GM23338 (cell line): Measurements from ENCODE around the gene MUS81. TPM values are rescaled to one million over a fixed set of nuclear protein-coding genes. Genes with fewer than 3 reads are reported as not detected.
A peak's percentile ranks its signal among the peaks of the same experiment; 100 is the strongest.

Experiments
- ATAC-seq: fragments of 200-7000 bp; cut with Tn5 transposase; 3 replicates; pipeline ENCODE4 v1.9.1; 2020
- DNase-seq: peaks from one replicate; pipeline ENCODE4 v3.0.0-alpha.2; 2015; ENCODE audit warnings: low spot score
- H2AFZ ChIP-seq: fragments of 200-600 bp; sonication (generic); 2 replicates; pipeline ENCODE4 v1.8.0; 2016; ENCODE audit warnings: antibody characterized with exemption, mild to moderate bottlenecking, moderate library complexity
- H3F3A ChIP-seq: fragments of 200-600 bp; sonication (generic); replicated peaks from 2 replicates; pipeline ENCODE4 v1.8.0; 2017; ENCODE audit warnings: antibody characterized with exemption, mixed run types, low read depth
- H3K27ac ChIP-seq: fragments of 200-600 bp; sonication (generic); 2 replicates; pipeline ENCODE4 v1.6.1; 2016; ENCODE audit warnings: low read depth
- H3K27me3 ChIP-seq: fragments of 200-600 bp; sonication (generic); 2 replicates; pipeline ENCODE4 v1.8.0; 2016; ENCODE audit warnings: mild to moderate bottlenecking, mixed run types, moderate library complexity; ENCODE audit not compliant: insufficient read depth
- H3K36me3 ChIP-seq: fragments of 200-600 bp; sonication (generic); 2 replicates; pipeline ENCODE4 v1.8.0; 2016; ENCODE audit warnings: mild to moderate bottlenecking; ENCODE audit not compliant: insufficient read depth
- H3K4me1 ChIP-seq: fragments of 200-600 bp; sonication (generic); 2 replicates; pipeline ENCODE4 v1.8.0; 2016; ENCODE audit warnings: mild to moderate bottlenecking, moderate library complexity; ENCODE audit not compliant: insufficient read depth
- H3K4me2 ChIP-seq: fragments of 200-600 bp; sonication (generic); 2 replicates; pipeline ENCODE4 v1.7.1; 2017; ENCODE audit warnings: mixed run types
- H3K4me3 ChIP-seq: fragments of 200-600 bp; sonication (generic); 2 replicates; pipeline ENCODE4 v1.6.1; 2016; ENCODE audit warnings: mixed run types
- H3K79me2 ChIP-seq: fragments of 200-600 bp; sonication (generic); replicated peaks from 2 replicates; pipeline ENCODE4 v1.8.0; 2017; ENCODE audit warnings: mild to moderate bottlenecking; ENCODE audit not compliant: insufficient read depth
- H3K9me2 ChIP-seq: fragments of 200-600 bp; sonication (generic); 2 replicates; pipeline ENCODE4 v1.8.0; 2017; ENCODE audit not compliant: insufficient read depth
- H4K20me1 ChIP-seq: fragments of 200-600 bp; sonication (generic); replicated peaks from 2 replicates; pipeline ENCODE4 v1.8.0; 2017; ENCODE audit warnings: mild to moderate bottlenecking; ENCODE audit not compliant: insufficient read depth
- H3K27ac Mint-ChIP-seq: 2 replicates; pipeline ENCODE4 v1.8.0; 2020; ENCODE audit warnings: inconsistent platforms, mild to moderate bottlenecking, moderate library complexity, mixed read lengths
- H3K27me3 Mint-ChIP-seq: 3 replicates; pipeline ENCODE4 v1.8.0; 2022; ENCODE audit warnings: low read depth, mild to moderate bottlenecking, moderate library complexity, mixed read lengths, inconsistent platforms; ENCODE audit not compliant: insufficient read depth, poor library complexity
- H3K36me3 Mint-ChIP-seq: 3 replicates; pipeline ENCODE4 v1.8.0; 2021; ENCODE audit warnings: low read depth, mild to moderate bottlenecking, inconsistent platforms, moderate library complexity, mixed read lengths
- H3K4me1 Mint-ChIP-seq: 3 replicates; pipeline ENCODE4 v1.8.0; 2020; ENCODE audit warnings: mild to moderate bottlenecking, inconsistent platforms, mixed read lengths
- H3K4me3 Mint-ChIP-seq: 3 replicates; pipeline ENCODE4 v1.8.0; 2021; ENCODE audit warnings: moderate library complexity, mild to moderate bottlenecking, inconsistent platforms, mixed read lengths
- H3K9me3 Mint-ChIP-seq: 3 replicates; pipeline ENCODE4 v1.8.0; 2020; ENCODE audit warnings: moderate library complexity, mild to moderate bottlenecking, inconsistent platforms, mixed read lengths
- CREB1 ChIP-seq: fragments of 250-450 bp; sonication (Bioruptor Pico); IDR thresholded peaks from 2 replicates; pipeline ENCODE4 v1.5.0; 2020; ENCODE audit warnings: low read depth, mild to moderate bottlenecking, moderate library complexity
- EZH2 ChIP-seq: fragments of 200-600 bp; sonication (generic); IDR thresholded peaks from one replicate; pipeline ENCODE4 v1.8.0; 2017; ENCODE audit warnings: antibody characterized with exemption, mild to moderate bottlenecking, low read depth; ENCODE audit not compliant: unreplicated experiment
- EZH2phosphoT487 ChIP-seq: fragments of 200-600 bp; sonication (generic); IDR thresholded peaks from one replicate; pipeline ENCODE4 v1.8.1; 2018; ENCODE audit warnings: antibody characterized with exemption; ENCODE audit not compliant: unreplicated experiment
- JUNB ChIP-seq: IDR thresholded peaks from one replicate; pipeline ENCODE4 v1.6.1; 2016; ENCODE audit warnings: antibody characterized with exemption; ENCODE audit not compliant: unreplicated experiment
- NANOG ChIP-seq: IDR thresholded peaks from 2 replicates; pipeline ENCODE4 v1.6.1; 2016; ENCODE audit warnings: antibody characterized with exemption, borderline replicate concordance
- POLR2AphosphoS5 ChIP-seq: IDR thresholded peaks from 2 replicates; pipeline ENCODE4 v1.6.1; 2016; ENCODE audit warnings: antibody characterized with exemption, low read depth
- STAT1 ChIP-seq: IDR thresholded peaks from one replicate; pipeline ENCODE4 v1.6.1; 2016; ENCODE audit warnings: antibody characterized with exemption; ENCODE audit not compliant: unreplicated experiment
- ZNF114 ChIP-seq: fragments of 250-450 bp; sonication (Bioruptor Pico); IDR thresholded peaks from 2 replicates; pipeline ENCODE4 v1.5.0; 2020; ENCODE audit warnings: mild to moderate bottlenecking, moderate library complexity
- ZNF331 ChIP-seq: fragments of 250-450 bp; sonication (Bioruptor Pico); IDR thresholded peaks from 2 replicates; pipeline ENCODE4 v1.5.0; 2020; ENCODE audit warnings: low read depth, mild to moderate bottlenecking, moderate library complexity
- polyA plus RNA-seq: library from polyadenylated mRNA; unstranded; fragments of >200 nt; fragmentation: Nextera tagmentation; extraction: Ambion mirVana; gene quantifications from 2 replicates; pipeline ENCODE4 v1.2.1, GENCODE V29; 2016
- total RNA-seq: library from RNA; depleted of rRNA; stranded (reverse); fragments of >200 nt; shearing (Covaris generic); gene quantifications from 2 replicates; pipeline ENCODE4 v1.2.3, GENCODE V29; 2014
- TF ChIP-seq, protein P1 (sequence below), 2 experiments: fragments of 200-600 bp in 1 of 2; sonication (generic) in 1 of 2; conservative IDR thresholded peaks; 2 replicates each; pipeline versions ENCODE4 v1.5.1 to v1.6.1; 2016 to 2017; ENCODE audit warnings: antibody characterized with exemption in 2 of 2, low read depth in 2 of 2, mild to moderate bottlenecking in 2 of 2, moderate library complexity in 1 of 2
- TF ChIP-seq, protein P2 (sequence below): IDR thresholded peaks from 2 replicates; pipeline ENCODE4 v1.6.1; 2016; ENCODE audit warnings: antibody characterized with exemption

Gene MUS81
- total and polyA plus RNA-seq, 2 experiments from 2014 or later, result 38.5 to 48.6 TPM

DNA sequence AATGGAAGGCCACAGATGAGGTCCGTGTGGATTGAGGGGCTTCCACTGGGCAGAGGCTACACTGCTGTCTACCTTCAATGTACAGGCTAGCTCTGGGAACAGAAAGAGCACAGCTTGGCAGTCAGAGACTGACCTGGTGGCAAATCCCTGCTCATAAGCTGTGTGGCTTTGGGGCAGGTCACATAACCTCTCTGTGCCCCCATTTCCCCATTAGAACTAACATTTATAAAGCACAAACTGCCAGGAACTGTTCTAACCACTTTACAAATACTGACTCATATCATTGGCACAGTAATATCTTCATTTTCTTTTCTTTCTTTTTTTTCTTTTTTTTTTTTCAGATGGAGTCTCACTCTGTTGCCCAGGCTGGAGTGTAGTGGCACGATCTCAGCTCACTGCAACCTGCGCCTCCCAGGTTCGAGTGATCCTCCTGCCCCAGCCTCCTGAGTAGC is 36.8 kb downstream of the MUS81 start:
- peaks cover 2% of the 10 kb centered on the region; the same call in 1 of the 3 replicates for H3K9me3 Mint-ChIP-seq
- no peak overlapping the region for H3K4me3 Mint-ChIP-seq
- H3K4me1 ChIP-seq, result peaks cover 16% of the 10 kb centered on the region
- H3K27me3 ChIP-seq, result peaks cover 39% of the 10 kb centered on the region
- no peak overlapping the region for H3K27ac Mint-ChIP-seq
- DNase-seq, result no peak
- no peaks in the 10 kb centered on the region for H3K36me3 ChIP-seq
- no peaks in the 10 kb centered on the region for H3K9me2 ChIP-seq
- H3K27ac ChIP-seq, result no peak overlapping the region
- no peak overlapping the region for H3K4me3 ChIP-seq
- H2AFZ ChIP-seq, result no peak overlapping the region
- peaks cover 22% of the 10 kb centered on the region for H3F3A ChIP-seq
- H3K36me3 Mint-ChIP-seq, result peaks cover 9% of the 10 kb centered on the region
- H3K4me2 ChIP-seq, result no peak overlapping the region
- no peak for ATAC-seq
- peaks cover 1% of the 10 kb centered on the region for H3K79me2 ChIP-seq
- H4K20me1 ChIP-seq, result peaks cover 4% of the 10 kb centered on the region
- peaks cover 19% of the 10 kb centered on the region for H3K4me1 Mint-ChIP-seq
- TF ChIP-seq EZH2phosphoT487 (no peak), JUNB (no peak), NANOG (no peak), EZH2 (no peak), ZNF331 (no peak), POLR2AphosphoS5 (no peak), ZNF114 (CRISPR knock-in tag) (no peak)
- TF ChIP-seq, protein P1, sequence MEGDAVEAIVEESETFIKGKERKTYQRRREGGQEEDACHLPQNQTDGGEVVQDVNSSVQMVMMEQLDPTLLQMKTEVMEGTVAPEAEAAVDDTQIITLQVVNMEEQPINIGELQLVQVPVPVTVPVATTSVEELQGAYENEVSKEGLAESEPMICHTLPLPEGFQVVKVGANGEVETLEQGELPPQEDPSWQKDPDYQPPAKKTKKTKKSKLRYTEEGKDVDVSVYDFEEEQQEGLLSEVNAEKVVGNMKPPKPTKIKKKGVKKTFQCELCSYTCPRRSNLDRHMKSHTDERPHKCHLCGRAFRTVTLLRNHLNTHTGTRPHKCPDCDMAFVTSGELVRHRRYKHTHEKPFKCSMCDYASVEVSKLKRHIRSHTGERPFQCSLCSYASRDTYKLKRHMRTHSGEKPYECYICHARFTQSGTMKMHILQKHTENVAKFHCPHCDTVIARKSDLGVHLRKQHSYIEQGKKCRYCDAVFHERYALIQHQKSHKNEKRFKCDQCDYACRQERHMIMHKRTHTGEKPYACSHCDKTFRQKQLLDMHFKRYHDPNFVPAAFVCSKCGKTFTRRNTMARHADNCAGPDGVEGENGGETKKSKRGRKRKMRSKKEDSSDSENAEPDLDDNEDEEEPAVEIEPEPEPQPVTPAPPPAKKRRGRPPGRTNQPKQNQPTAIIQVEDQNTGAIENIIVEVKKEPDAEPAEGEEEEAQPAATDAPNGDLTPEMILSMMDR (conservative IDR thresholded peaks at IDR 0.05; ENCODE audit: low read depth in 2 of 2), result no peak
- TF ChIP-seq, protein P2, sequence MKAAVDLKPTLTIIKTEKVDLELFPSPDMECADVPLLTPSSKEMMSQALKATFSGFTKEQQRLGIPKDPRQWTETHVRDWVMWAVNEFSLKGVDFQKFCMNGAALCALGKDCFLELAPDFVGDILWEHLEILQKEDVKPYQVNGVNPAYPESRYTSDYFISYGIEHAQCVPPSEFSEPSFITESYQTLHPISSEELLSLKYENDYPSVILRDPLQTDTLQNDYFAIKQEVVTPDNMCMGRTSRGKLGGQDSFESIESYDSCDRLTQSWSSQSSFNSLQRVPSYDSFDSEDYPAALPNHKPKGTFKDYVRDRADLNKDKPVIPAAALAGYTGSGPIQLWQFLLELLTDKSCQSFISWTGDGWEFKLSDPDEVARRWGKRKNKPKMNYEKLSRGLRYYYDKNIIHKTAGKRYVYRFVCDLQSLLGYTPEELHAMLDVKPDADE, result no peak
- peaks cover 49% of the 10 kb centered on the region for H3K27me3 Mint-ChIP-seq

DNA sequence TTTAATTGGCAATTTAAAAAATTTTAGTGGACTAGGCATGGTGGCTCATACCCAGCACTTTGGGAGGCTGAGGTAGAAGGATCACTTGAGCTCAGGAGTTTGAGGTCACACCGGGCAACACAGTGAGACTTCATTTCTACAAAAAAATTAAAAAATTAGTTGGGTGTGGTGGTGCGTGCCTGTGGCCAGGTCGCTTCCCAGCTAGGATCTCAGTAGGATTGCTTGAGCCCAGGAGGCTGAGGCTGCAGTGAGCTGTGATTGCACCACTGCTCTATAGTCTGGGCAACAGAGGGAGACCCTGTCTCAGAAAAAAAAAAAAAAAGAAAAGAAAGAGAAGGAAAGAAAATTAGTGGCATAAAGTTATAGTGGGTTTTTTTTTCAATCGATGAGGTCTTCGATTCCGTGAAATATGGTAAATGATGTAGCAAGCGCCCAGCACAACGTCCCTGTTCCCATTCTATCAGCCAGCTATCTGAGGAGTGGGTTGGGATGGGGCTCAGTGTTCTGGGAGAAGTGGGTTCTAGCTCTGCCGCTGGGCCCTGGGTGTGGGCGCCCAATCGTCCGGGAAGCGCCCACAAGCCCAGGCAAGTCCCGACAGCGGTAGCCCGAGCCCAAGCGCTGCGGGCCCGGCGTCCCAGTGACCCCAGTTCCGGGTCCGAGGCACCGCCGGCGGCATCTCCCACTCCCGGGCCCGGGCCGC is 38.6 kb downstream of the MUS81 start:
- peaks cover 2% of the 10 kb centered on the region; the same call in 1 of the 3 replicates for H3K9me3 Mint-ChIP-seq
- H3K27me3 Mint-ChIP-seq, result peaks cover 52% of the 10 kb centered on the region
- TF ChIP-seq STAT1 (no peak), ZNF331 (no peak), NANOG (no peak), JUNB (no peak), POLR2AphosphoS5 (no peak), EZH2 (no peak), CREB1 (CRISPR knock-in tag) (no peak)
- TF ChIP-seq, protein P1 (conservative IDR thresholded peaks at IDR 0.05; ENCODE audit: low read depth in 2 of 2), result no peak
- TF ChIP-seq, protein P2, result no peak

More for the DNA sequence above, 38.6 kb downstream of the MUS81 start:
- peaks cover 6% of the 10 kb centered on the region; the same call in 2 of the 3 replicates for H3K36me3 Mint-ChIP-seq
- Histone ChIP-seq H3K36me3 (no peaks in the 10 kb centered on the region), H3K4me1 (peaks cover 8% of the 10 kb centered on the region), H2AFZ (peak overlapping the region; percentile 94), H3K4me2 (peak overlapping the region; percentile 85), H3K79me2 (no peaks in the 10 kb centered on the region), H3K9me2 (no peaks in the 10 kb centered on the region), H3K4me3 (peak overlapping the region; percentile 74), H4K20me1 (no peaks in the 10 kb centered on the region), H3K27me3 (peaks cover 51% of the 10 kb centered on the region), H3K27ac (no peak overlapping the region), H3F3A (peaks cover 18% of the 10 kb centered on the region)
- peak overlapping the region; percentile 75 for H3K4me3 Mint-ChIP-seq
- peaks cover 11% of the 10 kb centered on the region for H3K4me1 Mint-ChIP-seq
- H3K27ac Mint-ChIP-seq, result no peak overlapping the region
- ATAC-seq, result peak; percentile 10; the same call in 1 of the 3 replicates
- DNase-seq, result no peak
